ENCODE measurements around the gene PTPRN.
"Not testable (repeated sequence)": the region's sequence is repeated elsewhere in the genome, so short reads cannot be mapped to it uniquely, and the experiment has no call there.

Gene PTPRN

GRCh38 chr2:219306047-219306446 lies 3.2 kb downstream of the PTPRN start:
- DNase-seq: no peak

GRCh38 chr2:219304223-219304622 lies 5.0 kb downstream of the PTPRN start:
- no peak for DNase-seq

- DNase-seq: no peak
These were observed 6.7 kb downstream of the PTPRN start for GRCh38 chr2:219302412-219302968.

GRCh38 chr2:219300022-219300421 lies 9.2 kb downstream of the PTPRN start:
- no peak for DNase-seq

- DNase-seq: no peak
These were observed 9.8 kb downstream of the PTPRN start for GRCh38 chr2:219299372-219299760.

GRCh38 chr2:219298759-219299371 lies 10.3 kb downstream of the PTPRN start:
- DNase-seq: peak; percentile 39 to 69

- no peak for DNase-seq
These were observed 11.3 kb downstream of the PTPRN start for GRCh38 chr2:219297766-219298456.

GRCh38 chr2:219296631-219297391 lies 12.4 kb downstream of the PTPRN start:
- no peak for DNase-seq

- DNase-seq: no peak
These were observed 13.1 kb downstream of the PTPRN start for GRCh38 chr2:219296142-219296541.

GRCh38 chr2:219294356-219295351 lies 14.5 kb downstream of the PTPRN start:
- peak; percentile 72 to 82 for DNase-seq

- no peak for DNase-seq
These were observed 15.4 kb downstream of the PTPRN start for GRCh38 chr2:219293736-219294231.

GRCh38 chr2:219292616-219293015 lies 16.6 kb downstream of the PTPRN start:
- no peak for DNase-seq

- no peak for DNase-seq
These were observed 17.2 kb downstream of the PTPRN start for GRCh38 chr2:219291910-219292490.

GRCh38 chr2:219291394-219291793 lies 17.8 kb downstream of the PTPRN start:
- DNase-seq: no peak

- no peak for DNase-seq
These were observed 18.6 kb downstream of the PTPRN start for GRCh38 chr2:219290381-219291171.

- no peak for DNase-seq
These were observed 19.5 kb downstream of the PTPRN start for GRCh38 chr2:219289537-219290361.

GRCh38 chr2:219289195-219289536 lies 20.0 kb downstream of the PTPRN start:
- no peak for DNase-seq

GRCh38 chr2:219287580-219288265 lies 21.5 kb downstream of the PTPRN start:
- DNase-seq: no peak

- DNase-seq: not testable (repeated sequence)
These were observed 22.1 kb downstream of the PTPRN start for GRCh38 chr2:219287116-219287440.

Measured in NCI-H1930 (cell line).